NCI-H526 treated with DMSO at 0.1 percent for 48 hours (cell line): ENCODE measurements around the gene ZNF670.

ENCODE experiments used
- DNase-seq: peaks from one replicate; lab custom pipeline; 2025; lab: John Stamatoyannopoulos, UW

Gene ZNF670

GRCh38 chr1:247103859-247104591 lies 25.4 kb upstream of the ZNF670 start, which contains the start of gene ZNF669:
ZNF669 (minus strand) TSS chr1:247104356; CDS start chr1:247104199, 157 bp downstream.
- peak; percentile 81 for DNase-seq

GRCh38 chr1:247102381-247102780 lies 23.8 kb upstream of the ZNF670 start:
- no peak for DNase-seq

GRCh38 chr1:247100676-247101279 lies 22.2 kb upstream of the ZNF670 start:
- DNase-seq: no peak

- DNase-seq: no peak
These were observed 18.3 kb upstream of the ZNF670 start for GRCh38 chr1:247096958-247097357.

- DNase-seq: no peak
These were observed 17.9 kb upstream of the ZNF670 start for GRCh38 chr1:247096544-247096943.

GRCh38 chr1:247096112-247096511 lies 17.5 kb upstream of the ZNF670 start:
- DNase-seq: no peak

GRCh38 chr1:247090455-247090854 lies 11.8 kb upstream of the ZNF670 start:
- no peak for DNase-seq

- DNase-seq: no peak
These were observed 11.2 kb upstream of the ZNF670 start for GRCh38 chr1:247089616-247090375.

- DNase-seq: no peak
These were observed 10.4 kb upstream of the ZNF670 start for GRCh38 chr1:247088967-247089366.

GRCh38 chr1:247087256-247087655 lies 8.6 kb upstream of the ZNF670 start:
- DNase-seq: no peak

GRCh38 chr1:247085310-247085709 lies 6.7 kb upstream of the ZNF670 start:
- DNase-seq: no peak

- DNase-seq: no peak
These were observed 6.2 kb upstream of the ZNF670 start for GRCh38 chr1:247084771-247085170.

GRCh38 chr1:247079141-247079874 lies 697 bp upstream of the ZNF670 start:
- peak; percentile 62 for DNase-seq

- no peak for DNase-seq
These were observed 744 bp downstream of the ZNF670 start for GRCh38 chr1:247077876-247078257.

- DNase-seq: no peak
These were observed 1.4 kb downstream of the ZNF670 start for GRCh38 chr1:247077213-247077612.

- no peak for DNase-seq
These were observed 8.0 kb downstream of the ZNF670 start for GRCh38 chr1:247070645-247071044.

GRCh38 chr1:247064304-247064703 lies 14.3 kb downstream of the ZNF670 start:
- no peak for DNase-seq

- no peak for DNase-seq
These were observed 17.8 kb downstream of the ZNF670 start for GRCh38 chr1:247060771-247061170.

GRCh38 chr1:247056071-247056470 lies 22.5 kb downstream of the ZNF670 start:
- DNase-seq: no peak

GRCh38 chr1:247054992-247055415 lies 23.6 kb downstream of the ZNF670 start:
- DNase-seq: no peak

GRCh38 chr1:247047702-247048101 lies 30.9 kb downstream of the ZNF670 start:
- no peak for DNase-seq

- DNase-seq: no peak
These were observed 31.4 kb downstream of the ZNF670 start for GRCh38 chr1:247047260-247047659.
